Large intestine (tissue), 3 donors: ENCODE measurements around the gene MTA2. TPM values are rescaled to one million over a fixed set of nuclear protein-coding genes. Genes with fewer than 3 reads are reported as not detected.
A peak's percentile ranks its signal among the peaks of the same experiment; 100 is the strongest.

Experiments used
- DNase-seq, 2 donors: peaks; one replicate each; pipeline versions ENCODE4 v3.0.0 to v3.0.0-alpha.2; 2013
- H3K27ac ChIP-seq: one replicate; pipeline ENCODE4 v1.5.1; 2013; ENCODE audit warnings: low read length
- H3K27me3 ChIP-seq: 2 replicates; pipeline ENCODE4 v1.6.1; 2013; ENCODE audit warnings: low read length; ENCODE audit not compliant: control insufficient read depth, insufficient read depth
- H3K36me3 ChIP-seq: 2 replicates; pipeline ENCODE4 v1.6.1; 2013; ENCODE audit warnings: low read length; ENCODE audit not compliant: control insufficient read depth, insufficient read depth
- H3K4me1 ChIP-seq: one replicate; pipeline ENCODE4 v1.6.1; 2013; ENCODE audit warnings: low read length; ENCODE audit not compliant: control insufficient read depth, insufficient read depth
- H3K4me3 ChIP-seq: one replicate; pipeline ENCODE4 v1.5.1; 2013; ENCODE audit warnings: low read length
- H3K9me3 ChIP-seq: one replicate; pipeline ENCODE4 v1.6.1; 2013; ENCODE audit warnings: mild to moderate bottlenecking, low read depth, low read length, moderate library complexity; ENCODE audit not compliant: control insufficient read depth
- WGBS: methylation state at CpG from one replicate; pipeline ENCODE4 v1.1.5; 2013; ENCODE audit warnings: low lambda C conversion rate; ENCODE audit not compliant: insufficient coverage; 5-methylcytosine and 5-hydroxymethylcytosine counted together
- polyA plus RNA-seq: library from polyadenylated mRNA; unstranded; fragments of 120-200 nt; gene quantifications from one replicate; pipeline ENCODE4 v1.2.1, GENCODE V29; 2013

Gene MTA2
- polyA plus RNA-seq, 1 donor: 51.6 TPM

- WGBS: no CpG with 5 or more reads among the region's 15 CpGs
- H3K36me3 ChIP-seq: peaks cover 37% of the 10 kb centered on the region
Measured at GRCh38 chr11:62613291-62613778, 11.7 kb upstream of the MTA2 start.

DNA sequence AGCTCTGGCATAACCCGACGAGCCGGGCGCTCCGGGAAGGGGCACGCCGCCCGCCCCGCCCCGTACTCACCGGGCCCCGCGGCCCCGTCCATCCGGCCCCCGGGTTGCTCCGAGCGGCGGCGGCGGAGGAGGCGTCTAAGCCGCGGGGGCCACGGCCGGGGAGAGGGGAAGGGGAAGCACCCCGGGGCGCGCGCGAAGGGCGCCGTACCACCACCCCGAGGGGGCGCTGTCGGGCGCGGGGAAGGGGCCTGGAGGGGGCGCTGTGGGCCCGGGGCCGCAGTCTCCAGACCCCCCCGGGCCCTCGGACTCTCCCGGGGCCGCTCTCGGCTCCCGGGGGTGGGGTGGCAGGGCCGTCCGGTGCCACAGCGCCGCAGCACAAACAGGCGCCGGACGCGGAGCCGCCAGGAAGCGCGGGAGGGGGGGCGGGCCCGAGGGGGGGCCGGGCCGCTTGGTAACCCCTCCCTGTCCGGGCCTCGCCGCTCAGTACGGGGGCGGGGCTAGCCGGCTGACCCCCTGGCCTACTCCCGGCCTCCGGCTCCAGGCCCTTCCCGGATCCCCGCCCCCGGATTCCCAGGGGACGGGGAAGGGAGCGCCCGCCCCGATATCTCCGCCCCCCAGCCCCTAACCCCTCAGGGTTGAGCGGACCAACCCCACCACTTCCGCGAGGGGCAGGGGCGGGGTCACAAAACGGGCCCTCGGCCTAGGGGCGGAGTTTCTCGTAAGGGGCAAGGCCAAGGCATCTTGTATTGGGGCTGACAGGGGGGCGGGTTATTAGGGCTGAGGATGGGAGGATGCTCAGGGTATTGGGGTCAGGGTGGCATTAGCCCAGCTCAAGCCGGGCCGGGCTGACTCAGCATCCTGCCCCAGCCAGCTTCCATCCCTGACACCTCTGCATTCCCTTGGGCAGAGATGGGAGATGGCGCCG is 11.0 kb upstream of the MTA2 start, which contains the start of the genes EML3 and ROM1:
Gene EML3 (minus strand): TSS at position 410 of the 925 bp plus-strand sequence. CDS start 318 bp downstream, at position 92.
Gene ROM1 (plus strand): TSS at position 892 of the 925 bp plus-strand sequence. CDS start 25 bp downstream, at position 917.
- H3K9me3 ChIP-seq: no peaks in the 10 kb centered on the region
- no CpG with 5 or more reads among the region's 91 CpGs for WGBS
- H3K36me3 ChIP-seq: peaks cover 37% of the 10 kb centered on the region
- H3K27me3 ChIP-seq: no peaks in the 10 kb centered on the region
- peaks cover 40% of the 10 kb centered on the region for H3K4me1 ChIP-seq
- peak; percentile 61 to 73 for DNase-seq
- peak within 1 kb of the TSS; percentile 78 for H3K27ac ChIP-seq
- H3K4me3 ChIP-seq: peak within 1 kb of the TSS; percentile 74

More at GRCh38 chr11:62613291-62613778, 11.7 kb upstream of the MTA2 start:
- Histone ChIP-seq H3K27me3 (no peaks in the 10 kb centered on the region), H3K9me3 (no peaks in the 10 kb centered on the region), H3K4me3 (no peak overlapping the region), H3K4me1 (peaks cover 40% of the 10 kb centered on the region), H3K27ac (peak overlapping the region; percentile 78)
- DNase-seq: peak in 1 of 2 donors; percentile 27

DNA sequence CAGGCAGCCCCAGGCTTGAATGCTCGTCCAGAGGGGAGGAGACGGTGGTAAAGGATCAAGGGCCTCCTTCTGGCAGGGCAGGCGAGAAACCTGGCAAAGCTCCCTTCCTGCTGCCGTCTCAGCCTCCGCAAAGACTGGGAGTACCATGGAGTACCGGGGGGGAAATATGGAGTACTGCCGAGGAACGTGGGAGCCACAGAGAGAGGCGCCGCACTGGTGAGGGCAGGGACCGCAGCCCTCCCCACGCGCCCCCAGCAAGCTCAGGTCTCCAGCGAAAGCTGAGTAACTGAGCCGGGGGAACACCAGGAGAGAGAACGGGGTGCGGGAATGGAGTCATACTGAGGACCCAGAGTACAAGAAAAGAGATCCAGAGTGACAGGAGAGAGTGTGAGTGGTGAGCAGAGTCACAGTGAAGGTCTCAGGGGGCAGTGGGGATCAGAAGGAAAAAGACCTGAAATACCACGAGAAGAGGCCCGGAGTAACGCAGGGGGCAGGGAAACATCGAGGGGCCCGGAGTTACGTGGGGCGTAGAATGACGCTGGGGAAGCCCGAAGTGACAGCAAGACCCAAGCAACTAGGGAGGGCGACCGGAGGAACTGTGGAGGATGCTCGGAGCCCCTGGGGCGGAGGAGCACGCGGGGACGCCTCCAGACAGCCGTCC is 10.2 kb upstream of the MTA2 start:
- peak overlapping the region; percentile 74 for H3K27ac ChIP-seq
- H3K4me3 ChIP-seq: peak overlapping the region; percentile 74
- H3K9me3 ChIP-seq: no peaks in the 10 kb centered on the region
- peak in 1 of 2 donors; percentile 63 for DNase-seq
- WGBS: no CpG with 5 or more reads among the region's 34 CpGs
- peaks cover 36% of the 10 kb centered on the region for H3K36me3 ChIP-seq
- H3K27me3 ChIP-seq: no peaks in the 10 kb centered on the region
- H3K4me1 ChIP-seq: peaks cover 40% of the 10 kb centered on the region

- Histone ChIP-seq H3K9me3 (no peaks in the 10 kb centered on the region), H3K4me1 (peaks cover 40% of the 10 kb centered on the region), H3K36me3 (peaks cover 33% of the 10 kb centered on the region), H3K4me3 (peak overlapping the region; percentile 74), H3K27me3 (no peaks in the 10 kb centered on the region), H3K27ac (no peak overlapping the region)
- no peak for DNase-seq
- no CpG with 5 or more reads among the region's 28 CpGs for WGBS
Measured at GRCh38 chr11:62610814-62611704, 9.4 kb upstream of the MTA2 start.

- no peak overlapping the region for H3K27ac ChIP-seq
- DNase-seq: no peak
- H3K36me3 ChIP-seq: peaks cover 36% of the 10 kb centered on the region
- H3K4me3 ChIP-seq: no peak overlapping the region
- peaks cover 40% of the 10 kb centered on the region for H3K4me1 ChIP-seq
- no CpG with 5 or more reads among the region's 6 CpGs for WGBS
- peaks cover 2% of the 10 kb centered on the region for H3K9me3 ChIP-seq
- no peaks in the 10 kb centered on the region for H3K27me3 ChIP-seq
Measured at GRCh38 chr11:62610403-62610802, 8.7 kb upstream of the MTA2 start.

DNA sequence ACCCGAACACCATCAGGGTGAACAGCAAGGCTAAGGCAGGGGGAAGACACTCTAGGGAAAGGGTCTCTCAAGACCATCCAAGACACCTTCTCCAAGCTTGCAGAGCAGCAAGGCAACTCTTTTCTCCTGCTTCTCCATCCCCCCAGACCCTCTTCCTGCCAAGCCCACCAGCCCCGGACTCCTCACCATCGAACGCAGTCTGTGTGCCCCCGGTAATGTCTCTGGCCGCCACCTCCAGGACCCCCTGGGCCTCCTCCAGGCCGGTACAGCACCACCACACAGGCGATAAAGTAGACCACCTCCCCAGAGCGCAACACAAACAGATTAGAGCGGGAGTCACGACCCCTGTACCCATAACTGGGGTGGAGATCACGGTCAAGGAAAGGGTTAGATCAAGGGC is 7.1 kb upstream of the MTA2 start:
- no CpG with 5 or more reads among the region's 12 CpGs for WGBS

GRCh38 chr11:62607714-62608113 is 6.0 kb upstream of the MTA2 start:
- no peak overlapping the region for H3K27ac ChIP-seq
- WGBS: no CpG with 5 or more reads among the region's 4 CpGs

More for the DNA sequence above, 7.1 kb upstream of the MTA2 start:
- Histone ChIP-seq H3K27ac (no peak overlapping the region), H3K4me1 (peaks cover 24% of the 10 kb centered on the region), H3K4me3 (no peak overlapping the region), H3K9me3 (peaks cover 2% of the 10 kb centered on the region), H3K27me3 (no peaks in the 10 kb centered on the region), H3K36me3 (peaks cover 35% of the 10 kb centered on the region)
- no peak for DNase-seq

GRCh38 chr11:62605902-62606301 is 4.2 kb upstream of the MTA2 start:
- peaks cover 35% of the 10 kb centered on the region for H3K36me3 ChIP-seq
- no peaks in the 10 kb centered on the region for H3K27me3 ChIP-seq
- WGBS: no CpG with 5 or more reads among the region's 15 CpGs
- DNase-seq: no peak
- no peak overlapping the region for H3K27ac ChIP-seq
- no peak overlapping the region for H3K4me3 ChIP-seq
- peaks cover 8% of the 10 kb centered on the region for H3K4me1 ChIP-seq
- peaks cover 4% of the 10 kb centered on the region for H3K9me3 ChIP-seq

More at GRCh38 chr11:62607714-62608113, 6.0 kb upstream of the MTA2 start:
- Histone ChIP-seq H3K9me3 (peaks cover 2% of the 10 kb centered on the region), H3K4me3 (no peak overlapping the region), H3K4me1 (peaks cover 16% of the 10 kb centered on the region), H3K27me3 (no peaks in the 10 kb centered on the region), H3K36me3 (peaks cover 35% of the 10 kb centered on the region)
- no peak for DNase-seq

GRCh38 chr11:62605467-62605866 is 3.8 kb upstream of the MTA2 start:
- H3K4me3 ChIP-seq: no peak overlapping the region
- DNase-seq: no peak
- no peaks in the 10 kb centered on the region for H3K27me3 ChIP-seq
- H3K36me3 ChIP-seq: peaks cover 35% of the 10 kb centered on the region
- no peak overlapping the region for H3K27ac ChIP-seq
- no CpG with 5 or more reads among the region's 6 CpGs for WGBS
- H3K4me1 ChIP-seq: peaks cover 9% of the 10 kb centered on the region
- peaks cover 5% of the 10 kb centered on the region for H3K9me3 ChIP-seq
